AG10803 (cell line): ENCODE data around the gene C4orf50.
A peak's percentile ranks its signal among the peaks of the same experiment; 100 is the strongest.

Experiments
- DNase-seq: peaks from one replicate; pipeline ENCODE4 v3.0.0; 2010; ENCODE audit warnings: low read depth
- H3K4me3 ChIP-seq: 2 replicates; pipeline ENCODE4 v1.5.1; 2011; ENCODE audit warnings: mild to moderate bottlenecking, low read length, control low read depth
- CTCF ChIP-seq: conservative IDR thresholded peaks from 2 replicates; pipeline ENCODE4 v1.5.1; 2011; ENCODE audit warnings: mild to moderate bottlenecking, low read length, control low read depth, inconsistent platforms

The C4orf50 gene

GRCh38 chr4:6033381-6033780 lies 15.2 kb upstream of the C4orf50 start:
- H3K4me3 ChIP-seq, result no peak overlapping the region
- DNase-seq, result no peak
- no peak for TF ChIP-seq CTCF

- H3K4me3 ChIP-seq, result no peak overlapping the region
- DNase-seq, result peak; percentile 2
- TF ChIP-seq CTCF, result no peak
Measured at GRCh38 chr4:6032249-6033244, 14.3 kb upstream of the C4orf50 start.

- no peak for TF ChIP-seq CTCF
- no peak overlapping the region for H3K4me3 ChIP-seq
- DNase-seq, result no peak
Measured at GRCh38 chr4:6031846-6032245, 13.6 kb upstream of the C4orf50 start.

GRCh38 chr4:6030679-6031078 lies 12.4 kb upstream of the C4orf50 start:
- TF ChIP-seq CTCF, result no peak
- no peak for DNase-seq
- no peak overlapping the region for H3K4me3 ChIP-seq

GRCh38 chr4:6029254-6029653 lies 11.0 kb upstream of the C4orf50 start:
- no peak for TF ChIP-seq CTCF
- DNase-seq, result no peak
- H3K4me3 ChIP-seq, result no peak overlapping the region

- no peak for DNase-seq
- no peak for TF ChIP-seq CTCF
Measured at GRCh38 chr4:6028168-6028567, 9.9 kb upstream of the C4orf50 start.

GRCh38 chr4:6027392-6027791 lies 9.2 kb upstream of the C4orf50 start:
- no peak for DNase-seq
- no peak for TF ChIP-seq CTCF
- H3K4me3 ChIP-seq, result no peak overlapping the region

More at GRCh38 chr4:6028168-6028567, 9.9 kb upstream of the C4orf50 start:
- H3K4me3 ChIP-seq, result no peak overlapping the region
